NB4 (cell line): Measurements from ENCODE around the gene IRF1.

Experiments used
- CTCF ChIP-seq: IDR thresholded peaks from one replicate; pipeline ENCODE4 v1.5.1; 2012; ENCODE audit warnings: low read depth, low read length
- MAX ChIP-seq: IDR thresholded peaks from 2 replicates; pipeline ENCODE4 v1.6.1; 2011; ENCODE audit warnings: low read depth, low read length
- POLR2A ChIP-seq: IDR thresholded peaks from 2 replicates; pipeline ENCODE4 v1.6.1; 2011; ENCODE audit warnings: mild to moderate bottlenecking; ENCODE audit not compliant: insufficient read length; ENCODE audit errors: extremely low read depth

GRCh38 chr5:132480893-132481595, 9.5 kb downstream of the IRF1 start:
- TF ChIP-seq POLR2A (no peak), CTCF (no peak), MAX (no peak)
